CD4-positive, alpha-beta memory T cell (primary cell): ENCODE data around the gene PPAN. TPM values are rescaled to one million over a fixed set of nuclear protein-coding genes. Genes with fewer than 3 reads are reported as not detected.

Experiments used
- CTCF ChIA-PET: fragments of 350-600 bp; sonication (Branson Sonifier 250); formaldehyde crosslinking; loops from one replicate; lab custom pipeline; 2021; ENCODE audit warnings: inconsistent platforms; ENCODE audit not compliant: partially characterized antibody; lab: Charles Lee
- POLR2A ChIA-PET: fragments of 350-600 bp; sonication (Branson Sonifier 250); formaldehyde crosslinking; loops from one replicate; lab custom pipeline; 2021; ENCODE audit not compliant: partially characterized antibody; lab: Charles Lee
- DNase-seq, 5 donors: peaks; one replicate each; pipeline versions ENCODE4 v3.0.0 to v3.0.0-alpha.2; 2020 to 2022; ENCODE audit warnings: mixed read lengths in 1 of 5
- H3K27ac ChIP-seq: one replicate; pipeline ENCODE4 v1.7.0; 2013; ENCODE audit warnings: low read depth, low read length
- H3K27me3 ChIP-seq: 2 replicates; pipeline ENCODE4 v1.7.0; 2013; ENCODE audit warnings: mild to moderate bottlenecking, low read length, moderate library complexity; ENCODE audit not compliant: insufficient read depth
- H3K36me3 ChIP-seq: 2 replicates; pipeline ENCODE4 v1.7.0; 2013; ENCODE audit warnings: mild to moderate bottlenecking, low read length, moderate library complexity; ENCODE audit not compliant: insufficient read depth
- H3K4me1 ChIP-seq: 2 replicates; pipeline ENCODE4 v1.7.0; 2013; ENCODE audit warnings: mild to moderate bottlenecking, low read length, moderate library complexity; ENCODE audit not compliant: insufficient read depth
- H3K4me3 ChIP-seq, 2 donors: one replicate each; pipeline ENCODE4 v1.7.0; 2013; ENCODE audit warnings: low read length in 2 of 2, mild to moderate bottlenecking in 1 of 2
- H3K9me3 ChIP-seq, 2 donors: one replicate each; pipeline ENCODE4 v1.7.0; 2013; ENCODE audit warnings: low read length in 2 of 2, control low read depth in 1 of 2; ENCODE audit not compliant: control insufficient read depth in 1 of 2
- H3K27ac Mint-ChIP-seq, 7 donors: one replicate each; pipeline ENCODE4 v1.8.0; 2020 to 2021; ENCODE audit warnings: mixed read lengths in 7 of 7, mild to moderate bottlenecking in 6 of 7, inconsistent platforms in 3 of 7, moderate library complexity in 3 of 7
- H3K27me3 Mint-ChIP-seq, 2 donors: one replicate each; pipeline ENCODE4 v1.8.0; 2020 to 2021; ENCODE audit warnings: mixed read lengths in 2 of 2
- H3K36me3 Mint-ChIP-seq, 2 donors: one replicate each; pipeline ENCODE4 v1.8.0; 2020 to 2021; ENCODE audit warnings: mixed read lengths in 2 of 2, inconsistent platforms in 1 of 2, mild to moderate bottlenecking in 1 of 2
- H3K4me1 Mint-ChIP-seq, 4 donors: one replicate each; pipeline ENCODE4 v1.8.0; 2020 to 2021; ENCODE audit warnings: mixed read lengths in 4 of 4, mild to moderate bottlenecking in 1 of 4
- H3K4me3 Mint-ChIP-seq, 8 donors: one replicate each; pipeline ENCODE4 v1.8.0; 2020 to 2021; ENCODE audit warnings: mixed read lengths in 8 of 8, mild to moderate bottlenecking in 7 of 8, moderate library complexity in 6 of 8, inconsistent platforms in 3 of 8
- H3K9me3 Mint-ChIP-seq, 8 donors: one replicate each; pipeline ENCODE4 v1.8.0; 2020 to 2021; ENCODE audit warnings: mixed read lengths in 8 of 8, mild to moderate bottlenecking in 5 of 8, inconsistent platforms in 3 of 8, moderate library complexity in 1 of 8
- intact Hi-C: fragments of 100-400 bp; cut with micrococcal nuclease; formaldehyde crosslinking; loops from one replicate; pipeline ENCODE4 v1.15.1; 2023
- polyA plus RNA-seq, 2 donors: library from polyadenylated mRNA; unstranded; fragments of 300-500 nt; fragmentation: Illumina TruSeq; gene quantifications; one replicate each; pipeline ENCODE4 v1.2.3, GENCODE V29; 2021
- total RNA-seq, 2 experiments: library from RNA; stranded (reverse); gene quantifications; one replicate each; pipeline ENCODE4 v1.2.3, GENCODE V29; 2021

The PPAN gene
- total and polyA plus RNA-seq, 4 experiments from 2014 or later = 14.5 to 102 (median 71.8) TPM

DNA sequence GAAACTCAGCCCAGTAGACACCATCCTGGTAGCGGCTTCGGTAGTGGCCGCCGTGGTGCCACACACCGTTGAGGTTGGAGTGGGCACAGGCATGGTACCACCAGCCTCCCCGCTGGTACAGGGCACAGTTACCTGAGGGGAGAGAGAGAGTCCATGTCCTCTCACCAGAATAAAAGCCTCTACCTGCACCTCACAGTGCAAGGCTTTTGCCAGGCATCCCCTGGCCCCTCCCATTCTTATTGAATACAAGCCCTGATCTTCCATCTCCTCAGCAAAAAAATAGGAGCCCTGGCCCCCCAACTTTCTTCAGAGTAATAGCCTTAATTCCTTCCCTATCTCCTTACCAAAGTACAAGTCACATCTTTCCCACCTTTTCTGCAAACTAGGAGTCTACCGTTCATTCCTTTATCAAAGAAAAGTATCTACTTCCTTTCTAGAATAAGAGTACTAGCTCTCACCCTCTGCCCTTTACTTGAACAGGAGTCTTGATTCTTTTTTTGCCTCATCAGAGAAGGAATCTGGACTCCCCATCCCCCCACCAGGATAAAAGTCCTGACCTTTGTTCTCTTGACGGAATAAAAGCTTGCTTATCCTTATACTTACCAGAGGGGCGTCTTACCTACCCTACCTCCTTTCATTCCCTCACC, 13.4 kb upstream of the PPAN start:
- H3K27me3 Mint-ChIP-seq = no peaks in the 10 kb centered on the region
- H3K4me3 ChIP-seq = no peak overlapping the region
- H3K36me3 Mint-ChIP-seq = peaks cover 24 to 32% of the 10 kb centered on the region in 2 donors
- intact Hi-C loops = no loop called here
- H3K4me3 Mint-ChIP-seq = peak overlapping the region in 1 of 8 donors; percentile 17
- H3K27ac Mint-ChIP-seq = peak overlapping the region in 3 of 7 donors; percentile 28 to 70 (median 44)
- H3K9me3 Mint-ChIP-seq = no peaks in the 10 kb centered on the region
- peaks cover 23% of the 10 kb centered on the region for H3K36me3 ChIP-seq
- POLR2A ChIA-PET = no interaction called here
- peaks cover 3 to 18% (median 8%) of the 10 kb centered on the region in 4 donors for H3K4me1 Mint-ChIP-seq
- DNase-seq = no peak
- H3K27ac ChIP-seq = no peak overlapping the region
- CTCF ChIA-PET = no interaction called here
- no peaks in the 10 kb centered on the region for H3K9me3 ChIP-seq
- H3K4me1 ChIP-seq = peaks cover 14% of the 10 kb centered on the region
- no peaks in the 10 kb centered on the region for H3K27me3 ChIP-seq

DNA sequence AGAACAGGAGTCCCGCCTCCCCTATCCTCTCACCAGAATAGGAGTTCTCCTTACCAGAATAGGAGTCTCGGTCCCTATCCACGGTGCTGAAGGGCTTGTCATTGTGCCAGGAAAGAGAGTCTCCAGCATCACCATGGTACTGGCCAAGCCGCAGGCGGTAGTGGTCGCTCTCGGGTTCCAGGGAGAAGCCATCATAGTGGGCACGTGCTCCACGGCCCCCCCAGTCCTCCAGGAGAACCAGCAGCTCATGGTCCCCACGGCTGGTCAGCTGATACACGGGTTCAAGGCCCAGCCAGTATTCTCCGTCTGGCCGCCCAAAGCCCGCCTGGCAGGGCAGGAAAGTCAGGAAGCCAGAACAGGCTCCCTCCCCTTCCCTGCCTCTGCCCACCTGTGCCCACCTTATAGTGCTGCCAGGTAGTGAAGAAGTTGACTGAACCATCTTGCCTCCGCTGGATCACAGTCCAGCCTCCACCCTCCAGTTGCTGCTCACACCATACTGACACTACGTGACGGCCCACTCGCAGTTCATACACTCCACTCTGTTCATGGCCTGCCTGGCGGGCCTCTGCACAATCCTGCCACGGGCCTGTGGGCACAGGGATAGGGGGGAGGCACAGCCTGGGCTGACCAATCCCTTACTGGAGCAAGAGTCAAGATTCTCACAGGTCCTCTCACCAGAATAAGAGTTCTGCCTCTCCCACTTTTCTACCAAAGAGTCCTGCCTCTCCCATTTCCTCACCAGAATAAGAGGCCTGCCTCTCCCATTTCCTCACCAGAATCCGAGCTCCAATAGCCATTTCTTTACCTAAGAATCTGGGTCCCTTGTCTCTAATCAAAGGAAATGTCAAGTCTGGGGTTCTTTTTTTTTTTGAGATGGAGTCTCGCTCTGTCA, 12.6 kb upstream of the PPAN start:
- Histone ChIP-seq H3K27me3 (no peaks in the 10 kb centered on the region), H3K36me3 (peaks cover 23% of the 10 kb centered on the region), H3K4me3 (no peak overlapping the region), H3K4me1 (peaks cover 17% of the 10 kb centered on the region), H3K9me3 (no peaks in the 10 kb centered on the region), H3K27ac (no peak overlapping the region)
- H3K9me3 Mint-ChIP-seq = no peaks in the 10 kb centered on the region
- H3K27ac Mint-ChIP-seq = peak overlapping the region in 4 of 7 donors; percentile 28 to 85 (median 67)
- H3K27me3 Mint-ChIP-seq = no peaks in the 10 kb centered on the region
- peak overlapping the region in 1 of 8 donors; percentile 17 for H3K4me3 Mint-ChIP-seq
- DNase-seq = no peak
- peaks cover 6 to 24% (median 10%) of the 10 kb centered on the region in 4 donors for H3K4me1 Mint-ChIP-seq
- H3K36me3 Mint-ChIP-seq = peaks cover 24 to 32% of the 10 kb centered on the region in 2 donors
- ChIA-PET CTCF (no interaction called here), POLR2A (no interaction called here)
- intact Hi-C loops = no loop called here

DNA sequence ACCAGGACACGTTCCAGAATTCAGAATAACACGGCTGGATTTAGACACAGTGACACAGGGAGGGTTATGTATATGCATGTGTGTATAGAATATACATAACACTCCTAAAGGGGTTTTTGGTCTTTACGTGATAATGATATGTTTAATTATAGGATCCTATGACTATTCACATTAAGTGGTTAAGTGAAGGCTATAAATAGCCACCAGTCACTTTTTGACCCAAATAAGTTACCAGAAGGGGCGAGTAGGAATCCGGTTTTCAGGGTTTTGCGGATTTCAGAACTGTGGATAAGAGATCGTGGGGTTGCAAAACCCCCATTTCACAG, 10.6 kb upstream of the PPAN start:
- Mint-ChIP-seq H3K27ac (peak overlapping the region in 4 of 7 donors; percentile 72 to 87 (median 80)), H3K4me1 (peaks cover 12 to 39% (median 18%) of the 10 kb centered on the region in 4 donors), H3K9me3 (no peaks in the 10 kb centered on the region), H3K36me3 (peaks cover 20 to 21% of the 10 kb centered on the region in 2 donors), H3K4me3 (peak overlapping the region in 6 of 8 donors; percentile 18 to 53 (median 40)), H3K27me3 (no peaks in the 10 kb centered on the region)
- Histone ChIP-seq H3K27me3 (no peaks in the 10 kb centered on the region), H3K36me3 (peaks cover 9% of the 10 kb centered on the region), H3K4me3 (no peak overlapping the region), H3K9me3 (no peaks in the 10 kb centered on the region), H3K27ac (no peak overlapping the region), H3K4me1 (peaks cover 25% of the 10 kb centered on the region)
- intact Hi-C loops = no loop called here
- DNase-seq = no peak
- ChIA-PET POLR2A (interaction anchor here (0.6 to 3.2 kb wide), 13 partner anchors 10 to 1285 kb away, joined by 3 to 101 read pairs (median 7); partner anchors contain the start of genes DNMT1, EIF3G, MRPL4 and P2RY11), CTCF (interaction anchor here (1.2 to 6.7 kb wide), 7 partner anchors 9 to 154 kb away, joined by 4 to 99 read pairs (median 9); partner anchors contain the start of genes EIF3G, P2RY11 and PPAN)

DNA sequence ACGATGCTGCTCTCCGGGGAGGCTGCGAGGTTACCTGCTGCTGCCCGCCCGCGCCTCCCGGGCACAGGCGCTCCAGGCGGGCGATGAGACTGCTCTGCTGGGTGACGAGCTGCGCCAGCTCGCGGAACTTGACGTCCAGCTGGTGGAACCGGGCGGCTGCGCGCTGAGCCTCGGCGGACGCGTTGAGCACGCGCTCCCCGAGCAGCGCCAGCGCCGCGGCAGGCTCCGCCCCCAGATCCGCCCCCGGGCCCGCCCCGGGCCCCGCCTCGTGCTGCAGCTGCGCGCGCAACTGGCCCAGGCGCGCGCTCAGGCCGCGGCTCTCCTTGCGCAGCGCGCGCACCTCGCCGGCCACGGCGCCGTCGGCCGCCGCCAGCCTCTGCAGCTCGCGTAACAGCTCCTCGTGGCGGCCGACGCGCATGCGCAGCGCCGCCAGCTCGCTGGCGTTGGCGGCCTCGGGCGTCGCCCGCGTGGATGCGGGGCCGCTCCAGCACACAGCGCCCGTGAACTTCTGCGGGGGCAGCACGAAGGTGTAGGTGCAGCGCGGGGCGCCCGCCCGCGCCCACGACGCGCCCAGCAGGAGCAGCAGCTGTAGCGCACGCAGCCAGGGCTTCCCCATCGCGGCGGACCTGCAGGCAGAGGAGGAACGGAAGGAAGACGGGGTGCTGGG, 10.1 kb upstream of the PPAN start:
- Histone ChIP-seq H3K4me1 (peaks cover 28% of the 10 kb centered on the region), H3K9me3 (no peaks in the 10 kb centered on the region), H3K27ac (peak overlapping the region; percentile 63), H3K27me3 (no peaks in the 10 kb centered on the region), H3K4me3 (peak overlapping the region in 1 of 2 donors; percentile 56), H3K36me3 (peaks cover 7% of the 10 kb centered on the region)
- peak; percentile 85 to 94 (median 92) for DNase-seq
- no peaks in the 10 kb centered on the region for H3K27me3 Mint-ChIP-seq
- H3K36me3 Mint-ChIP-seq = peaks cover 20 to 21% of the 10 kb centered on the region in 2 donors
- H3K9me3 Mint-ChIP-seq = no peaks in the 10 kb centered on the region
- intact Hi-C loops = loop anchor here (1.0 kb wide), 2 partner anchors 10 kb away; partner anchors contain the start of genes PPAN and SHFL
- H3K4me1 Mint-ChIP-seq = peaks cover 12 to 43% (median 19%) of the 10 kb centered on the region in 4 donors
- ChIA-PET CTCF (interaction anchor here (0.6 to 6.7 kb wide), 10 partner anchors 8 to 1506 kb away, joined by 3 to 99 read pairs (median 6); partner anchors contain the start of genes EIF3G, P2RY11 and PPAN), POLR2A (interaction anchor here (0.6 to 3.2 kb wide), 14 partner anchors 10 to 1285 kb away, joined by 3 to 101 read pairs (median 6); partner anchors contain the start of genes DNMT1, EIF3G, MRPL4 and P2RY11)
- H3K4me3 Mint-ChIP-seq = peak overlapping the region in 7 of 8 donors; percentile 40 to 61 (median 41)
- peak overlapping the region in 6 of 7 donors; percentile 42 to 87 (median 76) for H3K27ac Mint-ChIP-seq

DNA sequence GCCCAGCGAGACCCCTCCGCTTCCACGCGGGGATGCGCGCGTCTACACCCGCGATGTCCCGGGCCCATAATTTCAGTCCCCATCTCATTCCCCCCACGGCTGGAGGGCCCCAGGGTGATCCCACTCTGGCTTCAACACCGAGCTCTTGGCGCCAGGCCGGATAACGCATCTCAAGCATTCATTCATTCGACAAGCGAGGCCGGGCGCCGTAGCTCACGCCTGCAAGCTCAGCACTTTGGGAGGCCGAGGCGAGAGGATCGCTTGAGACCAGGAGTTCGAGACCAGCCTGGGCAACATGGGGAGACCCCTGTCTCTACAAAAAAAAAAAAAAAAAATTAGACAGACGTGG, 9.6 kb upstream of the PPAN start:
- Histone ChIP-seq H3K9me3 (no peaks in the 10 kb centered on the region), H3K27me3 (no peaks in the 10 kb centered on the region), H3K4me1 (peaks cover 31% of the 10 kb centered on the region), H3K36me3 (peaks cover 6% of the 10 kb centered on the region), H3K4me3 (peak overlapping the region in 1 of 2 donors; percentile 56), H3K27ac (peak overlapping the region; percentile 63)
- POLR2A ChIA-PET = interaction anchor here (0.7 to 3.2 kb wide), 12 partner anchors 8 to 155 kb away, joined by 3 to 101 read pairs (median 8); partner anchors contain the start of genes DNMT1, EIF3G, MRPL4 and P2RY11
- Mint-ChIP-seq H3K27me3 (no peaks in the 10 kb centered on the region), H3K36me3 (peaks cover 19% of the 10 kb centered on the region in 2 donors), H3K4me1 (peaks cover 12 to 48% (median 19%) of the 10 kb centered on the region in 4 donors), H3K27ac (peak overlapping the region in 5 of 7 donors; percentile 23 to 65 (median 53)), H3K9me3 (no peaks in the 10 kb centered on the region), H3K4me3 (peak overlapping the region in 6 of 8 donors; percentile 20 to 61 (median 40))
- CTCF ChIA-PET = interaction anchor here (0.6 to 6.7 kb wide), 12 partner anchors 8 to 1505 kb away, joined by 3 to 99 read pairs (median 6); partner anchors contain the start of genes EIF3G, P2RY11 and PPAN
- intact Hi-C loops = loop anchor here (1.0 kb wide), 2 partner anchors 10 kb away; partner anchors contain the start of genes PPAN and SHFL
- DNase-seq = no peak

DNA sequence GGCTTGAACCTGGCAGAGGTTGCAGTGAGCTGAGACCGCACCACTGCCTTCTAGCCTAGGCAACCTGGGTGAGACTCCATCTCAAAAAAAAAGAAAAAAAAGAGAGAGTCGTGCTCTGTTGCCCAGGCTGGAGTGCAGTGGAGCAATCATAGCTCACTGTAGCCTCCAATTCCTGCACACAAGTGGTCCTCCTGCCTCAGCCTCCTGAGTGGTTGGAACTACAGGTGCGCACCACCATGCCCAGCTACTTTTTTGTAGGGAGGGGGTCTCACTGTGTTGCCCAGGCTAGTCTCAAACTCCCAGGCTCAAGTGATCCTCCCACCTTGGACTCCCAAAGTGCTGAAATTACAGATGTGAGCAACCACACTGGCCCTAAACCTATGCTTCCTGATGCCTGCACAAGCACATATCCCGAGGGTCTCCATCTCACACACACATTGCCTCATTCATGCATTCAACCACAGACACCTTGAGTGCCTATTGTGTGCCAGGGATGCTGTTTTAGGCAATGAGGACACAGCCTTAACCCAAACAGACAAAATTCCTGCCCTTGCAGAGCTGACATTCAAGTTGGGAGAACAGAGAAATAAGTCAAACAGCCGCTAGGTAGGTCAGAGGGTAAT, 5.9 kb upstream of the PPAN start:
- Mint-ChIP-seq H3K9me3 (peaks cover 0 to 2% (median 0%) of the 10 kb centered on the region in 8 donors), H3K27me3 (no peaks in the 10 kb centered on the region), H3K4me3 (peak overlapping the region in 2 of 8 donors; percentile 48 to 49), H3K27ac (peak overlapping the region in 6 of 7 donors; percentile 36 to 82 (median 62)), H3K36me3 (peaks cover 0 to 2% of the 10 kb centered on the region in 2 donors), H3K4me1 (peaks cover 29 to 68% (median 45%) of the 10 kb centered on the region in 4 donors)
- no peaks in the 10 kb centered on the region for H3K36me3 ChIP-seq
- no peak for DNase-seq
- H3K4me3 ChIP-seq = no peak overlapping the region
- ChIA-PET POLR2A (interaction anchor here (0.6 to 10.9 kb wide), 2 partner anchors 16 to 43 kb away, joined by 4 to 172 read pairs; partner anchors contain the start of genes EIF3G and P2RY11), CTCF (interaction anchor here (0.6 to 6.7 kb wide), 8 partner anchors 7 to 291 kb away, joined by 3 to 99 read pairs (median 4); partner anchors contain the start of genes P2RY11 and PPAN)
- H3K9me3 ChIP-seq = no peaks in the 10 kb centered on the region
- H3K27ac ChIP-seq = no peak overlapping the region
- intact Hi-C loops = loop anchor here (5.0 to 10.0 kb wide), 2 partner anchors 97 to 305 kb away; partner anchors contain the start of gene CDC37
- H3K27me3 ChIP-seq = no peaks in the 10 kb centered on the region
- peaks cover 63% of the 10 kb centered on the region for H3K4me1 ChIP-seq
